Cerebellar cortex (tissue), 1 donor: Measurements from ENCODE around the gene CERT1.
"Not testable (repeated sequence)": the region's sequence is repeated elsewhere in the genome, so short reads cannot be mapped to it uniquely, and the experiment has no call there.

ENCODE experiments used
- DNase-seq: peaks from one replicate; pipeline ENCODE4 v3.0.0-alpha.2; 2015; ENCODE audit warnings: low spot score

The CERT1 gene

GRCh38 chr5:75349663-75350062 lies 161.8 kb downstream of the CERT1 start:
- no peak for DNase-seq

GRCh38 chr5:75348241-75348640 lies 163.2 kb downstream of the CERT1 start:
- no peak for DNase-seq

GRCh38 chr5:75342836-75343235 lies 168.6 kb downstream of the CERT1 start:
- no peak for DNase-seq

GRCh38 chr5:75341934-75342333 lies 169.5 kb downstream of the CERT1 start:
- DNase-seq: no peak

GRCh38 chr5:75340714-75341478 lies 170.5 kb downstream of the CERT1 start:
- no peak for DNase-seq

- no peak for DNase-seq
Observed at GRCh38 chr5:75338408-75338807, 173.0 kb downstream of the CERT1 start.

- DNase-seq: peak; percentile 39
Observed at GRCh38 chr5:75337366-75338021, 173.9 kb downstream of the CERT1 start.

- peak; percentile 100 for DNase-seq
Observed at GRCh38 chr5:75336615-75337336, 174.7 kb downstream of the CERT1 start, which contains the start of gene HMGCR. TSS of gene HMGCR (plus strand) at chr5:75337220. CDS start at chr5:75342606, 5,386 bp downstream.

GRCh38 chr5:75335952-75336614 lies 175.3 kb downstream of the CERT1 start:
- DNase-seq: peak; percentile 84

- DNase-seq: no peak
Observed at GRCh38 chr5:75335486-75335885, 175.9 kb downstream of the CERT1 start.

GRCh38 chr5:75334413-75334812 lies 177.0 kb downstream of the CERT1 start:
- not testable (repeated sequence) for DNase-seq

GRCh38 chr5:75333759-75334158 lies 177.7 kb downstream of the CERT1 start:
- not testable (repeated sequence) for DNase-seq

- DNase-seq: no peak
Observed at GRCh38 chr5:75331095-75332090, 180.0 kb downstream of the CERT1 start.

- no peak for DNase-seq
Observed at GRCh38 chr5:75330404-75330803, 181.0 kb downstream of the CERT1 start.
